ENCODE measurements around the gene ZBP1. TPM values are rescaled to one million over a fixed set of nuclear protein-coding genes. Genes with fewer than 3 reads are reported as not detected.

Gene ZBP1
- total RNA-seq, 1 donor from 2014 or later, result not detected

DNA sequence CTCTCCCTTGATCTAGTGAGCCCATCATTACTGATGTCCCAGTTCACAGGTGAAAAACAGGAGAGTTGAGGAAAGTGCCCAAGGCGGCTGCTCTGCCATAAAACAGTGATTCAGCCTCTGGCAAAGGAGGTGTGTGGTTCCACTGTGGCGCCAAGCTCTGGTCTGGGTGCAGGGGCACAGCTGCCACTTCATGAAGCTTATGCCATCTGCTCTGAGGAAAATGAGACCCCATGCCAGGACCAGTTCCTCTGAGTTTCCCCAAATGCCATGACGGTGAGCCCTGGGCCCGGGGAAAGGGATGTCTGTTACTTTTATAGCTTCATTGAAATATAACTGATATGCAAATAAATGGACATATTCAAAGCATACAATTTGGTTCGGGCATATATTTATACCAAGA lies 33.7 kb upstream of the ZBP1 start:
- no peak overlapping the region for H3K27ac ChIP-seq (replicated peaks)
- H3K4me3 ChIP-seq, result no peak overlapping the region
- peaks cover 34% of the 10 kb centered on the region for H3K36me3 ChIP-seq
- no peaks in the 10 kb centered on the region for H3K27me3 ChIP-seq (ENCODE audit: low read depth)
- DNase-seq, result no peak
- TF ChIP-seq, protein P1, sequence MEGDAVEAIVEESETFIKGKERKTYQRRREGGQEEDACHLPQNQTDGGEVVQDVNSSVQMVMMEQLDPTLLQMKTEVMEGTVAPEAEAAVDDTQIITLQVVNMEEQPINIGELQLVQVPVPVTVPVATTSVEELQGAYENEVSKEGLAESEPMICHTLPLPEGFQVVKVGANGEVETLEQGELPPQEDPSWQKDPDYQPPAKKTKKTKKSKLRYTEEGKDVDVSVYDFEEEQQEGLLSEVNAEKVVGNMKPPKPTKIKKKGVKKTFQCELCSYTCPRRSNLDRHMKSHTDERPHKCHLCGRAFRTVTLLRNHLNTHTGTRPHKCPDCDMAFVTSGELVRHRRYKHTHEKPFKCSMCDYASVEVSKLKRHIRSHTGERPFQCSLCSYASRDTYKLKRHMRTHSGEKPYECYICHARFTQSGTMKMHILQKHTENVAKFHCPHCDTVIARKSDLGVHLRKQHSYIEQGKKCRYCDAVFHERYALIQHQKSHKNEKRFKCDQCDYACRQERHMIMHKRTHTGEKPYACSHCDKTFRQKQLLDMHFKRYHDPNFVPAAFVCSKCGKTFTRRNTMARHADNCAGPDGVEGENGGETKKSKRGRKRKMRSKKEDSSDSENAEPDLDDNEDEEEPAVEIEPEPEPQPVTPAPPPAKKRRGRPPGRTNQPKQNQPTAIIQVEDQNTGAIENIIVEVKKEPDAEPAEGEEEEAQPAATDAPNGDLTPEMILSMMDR (IDR thresholded peaks at IDR 0.05; ENCODE audit: borderline replicate concordance), result no peak
- H3K4me1 ChIP-seq, result peaks cover 17% of the 10 kb centered on the region
- H3K9me3 ChIP-seq (replicated peaks), result no peaks in the 10 kb centered on the region
- intact Hi-C loops (cut with micrococcal nuclease), result loop anchor here (5.0 kb wide), 1 partner anchor 433 kb away; no protein-coding TSS in a partner anchor

DNA sequence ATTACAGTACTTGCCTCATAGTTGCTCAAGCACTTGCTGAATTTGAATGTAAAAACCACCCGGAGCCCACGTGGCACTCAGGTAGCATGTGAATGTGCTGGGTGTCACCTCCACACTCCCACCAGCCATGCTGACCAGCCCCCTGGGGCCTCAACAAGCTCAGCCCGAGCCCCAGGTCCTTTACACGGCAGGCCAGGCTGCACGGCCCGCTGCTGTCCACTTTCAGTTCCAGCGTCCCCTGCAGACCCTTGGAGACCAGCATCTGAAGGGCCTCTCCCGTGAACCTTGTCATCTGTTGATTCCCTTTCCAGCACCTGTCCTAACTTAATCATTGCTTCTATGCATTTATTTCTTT lies 33.3 kb upstream of the ZBP1 start:
- no peak overlapping the region for H3K27ac ChIP-seq (replicated peaks)
- TF ChIP-seq, protein P1 (IDR thresholded peaks at IDR 0.05; ENCODE audit: borderline replicate concordance), result no peak
- H3K4me3 ChIP-seq, result no peak overlapping the region
- no peaks in the 10 kb centered on the region for H3K27me3 ChIP-seq (ENCODE audit: low read depth)
- peaks cover 31% of the 10 kb centered on the region for H3K36me3 ChIP-seq
- H3K4me1 ChIP-seq, result peaks cover 14% of the 10 kb centered on the region
- intact Hi-C loops (cut with micrococcal nuclease), result loop anchor here (5.0 kb wide), 1 partner anchor 434 kb away; no protein-coding TSS in a partner anchor
- DNase-seq, result no peak
- no peaks in the 10 kb centered on the region for H3K9me3 ChIP-seq (replicated peaks)

DNA sequence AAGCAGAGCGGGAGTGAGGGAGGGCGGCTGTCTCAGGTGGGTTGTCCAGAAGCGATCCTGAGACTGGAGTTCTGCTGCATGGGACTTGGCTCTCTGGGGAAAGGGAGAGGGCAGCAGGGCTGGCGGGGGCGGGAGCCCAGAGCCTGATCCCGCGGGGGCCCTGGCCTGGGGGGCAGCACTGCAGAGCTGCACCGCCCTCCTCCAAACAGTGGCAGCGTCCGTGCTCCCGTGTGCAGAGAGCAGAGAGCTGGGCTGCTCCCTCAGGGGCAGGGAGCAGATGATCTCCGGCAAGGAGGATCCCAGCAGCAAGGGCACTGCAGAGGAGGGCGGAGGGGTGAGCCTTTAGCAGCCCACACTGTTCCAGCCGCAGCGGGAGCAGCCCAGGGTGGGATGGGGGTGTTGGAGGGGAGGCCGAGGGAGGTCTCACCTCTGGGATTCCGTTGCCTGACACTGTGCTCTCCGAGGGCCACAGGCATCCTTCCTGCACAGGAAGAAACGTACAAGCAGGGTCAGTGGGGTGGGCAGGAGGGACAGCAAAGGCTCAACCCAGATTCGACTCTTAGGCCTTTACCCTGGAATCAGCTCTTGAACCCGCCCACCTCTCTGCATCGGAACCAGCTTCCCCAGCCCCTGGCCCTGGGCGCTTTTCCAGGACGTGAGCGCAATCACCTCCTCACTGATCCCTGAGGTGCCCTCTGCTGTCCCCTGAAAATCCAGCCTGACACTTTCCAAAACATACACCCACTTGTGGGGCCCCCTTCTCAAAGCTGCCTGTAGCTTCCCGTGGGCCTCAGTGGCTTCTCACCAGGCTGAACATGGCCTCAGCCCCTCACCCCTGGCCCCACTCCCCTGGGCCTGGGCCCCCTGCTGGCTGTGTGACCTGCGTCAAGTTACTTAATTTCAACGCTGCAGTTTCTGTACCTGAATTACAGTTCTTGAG lies 32.6 kb upstream of the ZBP1 start:
- DNase-seq, result no peak
- peaks cover 7% of the 10 kb centered on the region for H3K4me1 ChIP-seq
- H3K9me3 ChIP-seq (replicated peaks), result no peaks in the 10 kb centered on the region
- H3K27ac ChIP-seq (replicated peaks), result no peak overlapping the region
- no peak overlapping the region for H3K4me3 ChIP-seq
- TF ChIP-seq, protein P1 (IDR thresholded peaks at IDR 0.05; ENCODE audit: borderline replicate concordance), result no peak
- no peaks in the 10 kb centered on the region for H3K27me3 ChIP-seq (ENCODE audit: low read depth)
- intact Hi-C loops (cut with micrococcal nuclease), result loop anchor here (5.0 kb wide), 1 partner anchor 434 kb away; no protein-coding TSS in a partner anchor
- H3K36me3 ChIP-seq, result peaks cover 28% of the 10 kb centered on the region

DNA sequence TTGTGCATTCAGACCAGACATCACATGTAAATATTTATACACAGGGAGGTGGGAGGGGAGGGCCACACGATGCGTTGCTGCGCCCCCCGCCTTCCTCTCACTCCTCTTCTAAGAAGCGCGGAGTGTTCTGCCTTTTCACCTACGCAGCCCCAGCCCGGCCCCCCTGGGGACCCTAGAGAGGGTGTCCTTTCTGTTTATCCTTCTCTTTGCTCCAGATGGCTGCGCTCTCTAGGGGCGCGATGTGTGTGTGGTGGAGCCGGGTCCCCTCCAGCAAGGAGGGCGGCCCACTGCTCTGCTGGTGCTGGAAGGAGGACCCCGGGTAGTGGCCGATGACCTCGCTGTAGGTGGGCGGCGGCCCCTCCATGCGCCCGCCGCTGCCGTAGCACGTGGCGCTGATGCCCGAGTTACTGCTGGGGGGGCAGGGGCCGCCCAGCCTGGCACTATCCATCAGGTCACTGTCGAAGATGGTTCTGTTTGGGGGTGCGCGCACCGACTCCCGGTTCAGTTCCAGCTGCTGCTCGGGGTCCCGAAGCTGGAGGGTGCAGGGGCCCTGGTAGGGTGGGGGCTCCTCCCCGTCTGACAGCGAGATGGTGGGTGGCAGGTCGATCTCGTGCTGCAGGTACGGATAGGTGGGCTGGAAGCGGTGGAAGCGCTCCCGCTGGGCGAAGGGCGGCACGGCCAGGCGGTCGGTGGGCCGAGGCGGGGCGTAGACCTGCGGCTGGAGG lies 31.8 kb upstream of the ZBP1 start:
- no peak for DNase-seq

More for the DNA sequence above, 31.8 kb upstream of the ZBP1 start:
- TF ChIP-seq, protein P1 (IDR thresholded peaks at IDR 0.05; ENCODE audit: borderline replicate concordance), result no peak
- Histone ChIP-seq H3K36me3 (peaks cover 27% of the 10 kb centered on the region), H3K27ac (replicated peaks) (no peak overlapping the region), H3K4me1 (peaks cover 5% of the 10 kb centered on the region), H3K4me3 (no peak overlapping the region), H3K9me3 (replicated peaks) (no peaks in the 10 kb centered on the region), H3K27me3 (ENCODE audit: low read depth) (no peaks in the 10 kb centered on the region)
- intact Hi-C loops (cut with micrococcal nuclease), result loop anchor here (5.0 kb wide), 1 partner anchor 435 kb away; no protein-coding TSS in a partner anchor
